Measurements from ENCODE around the gene PREB. TPM values are rescaled to one million over a fixed set of nuclear protein-coding genes. Genes with fewer than 3 reads are reported as not detected.
A peak's percentile ranks its signal among the peaks of the same experiment; 100 is the strongest.

PREB gene
- total RNA-seq, 4 donors from 2014 or later, result 40.0 to 55.3 (median 47.1) TPM

GRCh38 chr2:27131429-27131828 is 3.0 kb downstream of the PREB start:
- H3K4me1 ChIP-seq, result peaks cover 22% of the 10 kb centered on the region
- peaks cover 33% of the 10 kb centered on the region for H3K36me3 ChIP-seq
- WGBS, result 89% methylated on average over 2 of the region's 11 CpGs
- no peak for DNase-seq (ENCODE audit: low spot score in 2 of 2)
- no peaks in the 10 kb centered on the region for H3K27me3 ChIP-seq
- no peaks in the 10 kb centered on the region for H3K9me3 ChIP-seq
- H3K27ac ChIP-seq, result no peak overlapping the region
- H3K4me3 ChIP-seq, result no peak overlapping the region
- TF ChIP-seq CTCF (IDR thresholded peaks at IDR 0.05), result no peak
- TF ChIP-seq POLR2AphosphoS5 (IDR thresholded peaks at IDR 0.05), result no peak
- no peak for TF ChIP-seq POLR2A (IDR thresholded peaks at IDR 0.05)
- TF ChIP-seq EP300 (IDR thresholded peaks at IDR 0.05), result no peak

GRCh38 chr2:27130396-27130795 is 4.0 kb downstream of the PREB start:
- peaks cover 22% of the 10 kb centered on the region for H3K4me1 ChIP-seq
- no peak overlapping the region for H3K27ac ChIP-seq
- H3K4me3 ChIP-seq, result no peak overlapping the region
- H3K36me3 ChIP-seq, result peaks cover 33% of the 10 kb centered on the region
- H3K27me3 ChIP-seq, result no peaks in the 10 kb centered on the region
- DNase-seq (ENCODE audit: low spot score in 2 of 2), result peak in 1 of 2 donors; percentile 51
- H3K9me3 ChIP-seq, result no peaks in the 10 kb centered on the region
- WGBS, result 93% methylated on average over 8 of the region's 10 CpGs
- TF ChIP-seq CTCF (IDR thresholded peaks at IDR 0.05) (no peak), EP300 (IDR thresholded peaks at IDR 0.05) (no peak), POLR2A (IDR thresholded peaks at IDR 0.05) (no peak), POLR2AphosphoS5 (IDR thresholded peaks at IDR 0.05) (no peak)

GRCh38 chr2:27128668-27129571 is 5.5 kb downstream of the PREB start:
- Histone ChIP-seq H3K36me3 (peaks cover 33% of the 10 kb centered on the region), H3K27me3 (no peaks in the 10 kb centered on the region), H3K9me3 (no peaks in the 10 kb centered on the region), H3K4me1 (peaks cover 18% of the 10 kb centered on the region), H3K4me3 (no peak overlapping the region), H3K27ac (no peak overlapping the region)
- DNase-seq (ENCODE audit: low spot score in 2 of 2), result no peak
- TF ChIP-seq POLR2AphosphoS5 (IDR thresholded peaks at IDR 0.05) (no peak), POLR2A (IDR thresholded peaks at IDR 0.05) (no peak), CTCF (IDR thresholded peaks at IDR 0.05) (no peak), EP300 (IDR thresholded peaks at IDR 0.05) (no peak)
- WGBS, result 79% methylated on average over 11 of the region's 11 CpGs

- H3K9me3 ChIP-seq, result no peaks in the 10 kb centered on the region
- no peaks in the 10 kb centered on the region for H3K27me3 ChIP-seq
- TF ChIP-seq POLR2AphosphoS5 (IDR thresholded peaks at IDR 0.05), result no peak
- no peak for TF ChIP-seq EP300 (IDR thresholded peaks at IDR 0.05)
- TF ChIP-seq CTCF (IDR thresholded peaks at IDR 0.05), result no peak
- TF ChIP-seq POLR2A (IDR thresholded peaks at IDR 0.05), result no peak
- H3K4me3 ChIP-seq, result no peak overlapping the region
- H3K27ac ChIP-seq, result no peak overlapping the region
- peaks cover 18% of the 10 kb centered on the region for H3K4me1 ChIP-seq
- WGBS, result 71% methylated on average over 2 of the region's 9 CpGs
- DNase-seq (ENCODE audit: low spot score in 2 of 2), result peak in 1 of 2 donors; percentile 26
- peaks cover 33% of the 10 kb centered on the region for H3K36me3 ChIP-seq
Measured at GRCh38 chr2:27127883-27128667, 6.4 kb downstream of the PREB start.

GRCh38 chr2:27126252-27126710 is 8.2 kb downstream of the PREB start:
- H3K27me3 ChIP-seq, result no peaks in the 10 kb centered on the region
- peaks cover 19% of the 10 kb centered on the region for H3K36me3 ChIP-seq
- peaks cover 14% of the 10 kb centered on the region for H3K4me1 ChIP-seq
- TF ChIP-seq POLR2AphosphoS5 (IDR thresholded peaks at IDR 0.05), result no peak
- no peak for TF ChIP-seq EP300 (IDR thresholded peaks at IDR 0.05)
- TF ChIP-seq POLR2A (IDR thresholded peaks at IDR 0.05), result no peak
- no peak for TF ChIP-seq CTCF (IDR thresholded peaks at IDR 0.05)
- no peak overlapping the region for H3K27ac ChIP-seq
- H3K4me3 ChIP-seq, result no peak overlapping the region
- peak in 1 of 2 donors; percentile 6 for DNase-seq (ENCODE audit: low spot score in 2 of 2)
- 52% methylated on average over 5 of the region's 5 CpGs for WGBS
- no peaks in the 10 kb centered on the region for H3K9me3 ChIP-seq
